Measurements from ENCODE around the gene MED13L.

DNA sequence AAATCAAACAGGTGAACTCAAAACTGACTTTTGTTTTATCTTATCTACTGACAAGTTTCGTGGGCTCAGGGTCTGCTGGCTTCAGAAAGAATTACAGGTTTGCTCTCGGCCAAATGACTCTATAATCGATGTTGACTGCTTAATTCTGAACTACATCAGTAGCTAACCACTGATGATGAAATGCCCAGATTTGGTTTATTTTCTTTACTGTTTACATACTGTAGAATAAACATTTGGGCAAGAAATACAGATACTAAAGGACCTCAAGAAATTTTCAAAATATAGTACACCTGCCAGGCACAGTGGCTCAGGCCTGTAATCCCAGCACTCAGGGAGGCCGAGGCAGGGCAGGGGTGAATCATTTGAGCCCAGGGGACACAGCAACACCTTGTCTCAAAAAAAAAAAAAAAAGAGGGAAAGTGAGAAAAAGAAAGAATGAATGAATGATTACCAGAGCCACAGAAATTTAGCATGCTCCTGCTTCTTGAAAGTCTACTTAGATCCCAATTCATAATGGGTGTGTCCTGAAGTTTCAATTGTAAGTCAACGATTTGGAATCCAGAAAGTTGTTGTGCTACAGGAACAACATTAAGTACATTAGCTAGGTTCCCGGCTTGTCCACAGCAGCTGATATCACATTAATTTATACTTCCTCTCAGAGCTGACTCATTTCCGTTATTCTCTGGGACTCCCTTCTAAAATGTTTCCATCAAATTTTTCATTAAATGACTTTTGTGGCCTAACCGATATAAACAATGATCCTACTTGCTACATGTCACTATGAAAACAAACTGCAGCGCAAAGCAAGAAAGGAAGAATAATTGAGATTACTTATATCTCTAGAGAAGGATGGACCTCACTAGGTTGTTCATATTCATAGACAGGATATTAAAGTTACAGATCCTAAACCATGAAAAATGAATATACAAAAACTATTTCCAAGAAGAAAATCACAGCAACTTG is 134.3 kb downstream of the MED13L start:
- TF ChIP-seq, protein P1, sequence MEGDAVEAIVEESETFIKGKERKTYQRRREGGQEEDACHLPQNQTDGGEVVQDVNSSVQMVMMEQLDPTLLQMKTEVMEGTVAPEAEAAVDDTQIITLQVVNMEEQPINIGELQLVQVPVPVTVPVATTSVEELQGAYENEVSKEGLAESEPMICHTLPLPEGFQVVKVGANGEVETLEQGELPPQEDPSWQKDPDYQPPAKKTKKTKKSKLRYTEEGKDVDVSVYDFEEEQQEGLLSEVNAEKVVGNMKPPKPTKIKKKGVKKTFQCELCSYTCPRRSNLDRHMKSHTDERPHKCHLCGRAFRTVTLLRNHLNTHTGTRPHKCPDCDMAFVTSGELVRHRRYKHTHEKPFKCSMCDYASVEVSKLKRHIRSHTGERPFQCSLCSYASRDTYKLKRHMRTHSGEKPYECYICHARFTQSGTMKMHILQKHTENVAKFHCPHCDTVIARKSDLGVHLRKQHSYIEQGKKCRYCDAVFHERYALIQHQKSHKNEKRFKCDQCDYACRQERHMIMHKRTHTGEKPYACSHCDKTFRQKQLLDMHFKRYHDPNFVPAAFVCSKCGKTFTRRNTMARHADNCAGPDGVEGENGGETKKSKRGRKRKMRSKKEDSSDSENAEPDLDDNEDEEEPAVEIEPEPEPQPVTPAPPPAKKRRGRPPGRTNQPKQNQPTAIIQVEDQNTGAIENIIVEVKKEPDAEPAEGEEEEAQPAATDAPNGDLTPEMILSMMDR (IDR thresholded peaks at IDR 0.05) = no peak
- TF ChIP-seq POLR2AphosphoS5 (IDR thresholded peaks at IDR 0.05) = peak; percentile 13
- no peak for TF ChIP-seq POLR2A (IDR thresholded peaks at IDR 0.05)
- no peak for TF ChIP-seq EP300 (IDR thresholded peaks at IDR 0.05)
